UCSD-AML1 (cell line): ENCODE results near the gene DDB1.

Source experiments
- DNase-seq: peaks from one replicate; lab custom pipeline; 2025; ENCODE audit not compliant: unreplicated experiment; lab: John Stamatoyannopoulos, UW

Gene DDB1

DNA sequence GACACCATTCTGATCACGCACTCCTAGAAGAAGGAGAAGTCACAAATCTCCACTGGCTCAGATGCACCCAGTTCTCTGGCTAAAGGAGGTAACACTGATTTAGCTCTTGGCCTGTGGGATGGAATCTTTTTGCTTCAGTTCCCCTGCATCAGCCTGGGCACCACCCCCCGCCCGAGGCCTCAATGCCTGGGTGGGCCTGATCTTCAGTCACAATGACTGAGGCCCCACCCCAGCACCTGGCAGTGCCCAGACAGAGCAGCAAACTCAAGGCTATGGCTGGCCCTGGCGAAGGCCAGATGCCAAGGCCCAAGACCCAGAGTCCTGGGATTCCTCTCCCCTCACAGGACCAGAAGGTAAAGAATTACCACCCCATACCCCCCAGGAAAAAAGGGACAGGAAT lies 23.8 kb upstream of the DDB1 start:
- no peak for DNase-seq

DNA sequence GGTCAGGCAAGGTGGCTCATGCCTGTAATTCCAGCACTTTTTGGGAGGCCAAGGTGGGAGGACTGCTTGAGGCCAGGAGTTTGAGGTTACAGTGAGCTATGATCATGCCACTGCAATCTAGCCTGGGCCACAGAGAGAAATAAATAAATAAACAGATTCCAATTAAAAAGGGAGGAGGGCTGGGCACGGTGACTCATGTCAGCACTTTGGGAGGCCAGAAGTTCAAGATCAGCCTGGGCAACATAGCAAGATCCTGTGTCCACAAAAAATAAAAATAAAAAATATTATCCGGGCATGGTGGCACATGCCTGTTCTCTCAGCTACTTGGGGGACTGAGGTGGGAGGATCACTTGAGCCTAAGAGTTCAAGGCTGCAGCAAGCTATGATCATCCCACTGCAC lies 21.3 kb upstream of the DDB1 start:
- no peak for DNase-seq

DNA sequence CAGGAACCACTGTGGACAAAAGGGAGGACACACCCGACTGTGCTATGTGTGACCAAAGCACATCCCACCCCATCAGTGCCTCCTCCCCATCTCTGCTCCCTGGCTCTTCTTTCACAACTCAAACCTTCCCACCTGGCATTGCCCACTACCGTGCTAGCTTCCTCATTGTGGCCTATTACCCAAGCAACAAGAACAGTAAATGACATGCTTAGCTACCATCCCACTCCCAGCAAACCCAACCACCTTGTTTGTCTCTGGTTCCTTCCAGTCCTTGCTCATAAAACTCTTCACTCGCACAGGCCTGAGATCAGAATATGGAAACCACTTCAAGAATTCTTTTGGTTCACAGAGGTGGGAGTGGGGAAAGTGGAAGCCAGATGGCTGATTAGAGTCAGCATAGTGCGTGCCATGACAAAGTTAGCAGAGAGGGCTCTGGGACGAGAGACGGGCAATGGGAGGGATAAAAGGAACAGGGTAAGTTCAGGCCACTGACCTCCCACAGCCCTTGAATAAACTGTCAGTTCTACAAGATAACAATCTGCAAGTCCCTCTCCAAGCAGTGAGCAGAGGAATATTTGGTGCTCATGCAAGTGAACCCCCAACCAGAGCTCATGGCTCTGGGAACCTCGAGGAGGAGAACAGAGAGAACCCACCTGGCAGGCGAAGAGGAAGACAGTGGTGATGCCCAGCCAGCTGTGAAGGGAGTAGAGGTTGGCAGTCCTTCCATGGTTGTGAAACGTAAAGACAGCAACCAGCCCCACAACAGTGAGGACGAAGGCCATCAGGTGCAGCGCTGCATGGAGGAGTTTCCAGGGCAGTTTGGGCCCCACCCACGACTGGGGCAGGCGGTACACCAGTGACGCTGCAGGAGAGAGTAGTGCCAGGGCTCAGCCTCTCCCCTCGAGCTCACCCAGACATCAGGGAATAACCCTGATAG lies 20.5 kb upstream of the DDB1 start:
- DNase-seq, result no peak

GRCh38 chr11:61352038-61352437 lies 19.1 kb upstream of the DDB1 start:
- no peak for DNase-seq

DNA sequence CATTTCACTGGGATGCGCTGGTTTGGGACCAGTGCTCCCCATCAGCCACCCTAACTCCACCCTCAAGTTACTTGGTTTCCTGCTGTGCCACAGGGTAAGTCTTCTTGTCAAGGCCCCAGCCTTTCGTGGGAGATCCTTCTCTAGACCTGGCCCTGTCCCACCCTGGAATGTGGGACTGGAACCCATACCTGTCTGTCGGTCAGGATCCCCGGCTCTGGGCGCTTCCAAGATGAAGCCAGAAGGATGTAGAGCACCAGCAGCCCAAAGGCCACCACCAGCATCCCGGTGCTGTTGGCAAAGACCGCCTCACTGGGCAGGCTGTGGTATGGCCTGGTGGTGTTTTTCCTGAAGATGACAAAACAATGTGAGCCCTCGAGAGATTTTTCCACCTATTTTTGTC lies 17.9 kb upstream of the DDB1 start:
- no peak for DNase-seq

DNA sequence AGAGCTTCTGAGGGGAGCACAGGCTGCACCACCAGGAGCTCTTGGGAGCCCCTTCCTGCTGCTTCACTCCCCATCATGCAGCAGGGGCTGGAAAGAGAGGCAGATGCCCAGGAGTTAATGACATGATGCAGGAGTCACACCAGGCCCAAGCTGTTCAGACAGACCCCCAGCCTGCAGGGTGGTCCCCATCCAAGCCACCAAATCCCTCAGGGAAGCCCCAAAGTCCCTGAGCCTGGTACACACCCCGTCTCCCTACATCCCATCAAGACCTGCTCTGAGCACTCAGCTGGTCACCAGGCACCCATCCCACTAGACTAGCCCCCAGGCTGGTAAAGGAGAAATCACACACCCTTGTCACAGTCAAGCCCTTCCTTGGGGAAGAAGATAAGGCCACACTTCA lies 17.4 kb upstream of the DDB1 start:
- no peak for DNase-seq

GRCh38 chr11:61349916-61350315 lies 17.0 kb upstream of the DDB1 start:
- DNase-seq, result no peak

DNA sequence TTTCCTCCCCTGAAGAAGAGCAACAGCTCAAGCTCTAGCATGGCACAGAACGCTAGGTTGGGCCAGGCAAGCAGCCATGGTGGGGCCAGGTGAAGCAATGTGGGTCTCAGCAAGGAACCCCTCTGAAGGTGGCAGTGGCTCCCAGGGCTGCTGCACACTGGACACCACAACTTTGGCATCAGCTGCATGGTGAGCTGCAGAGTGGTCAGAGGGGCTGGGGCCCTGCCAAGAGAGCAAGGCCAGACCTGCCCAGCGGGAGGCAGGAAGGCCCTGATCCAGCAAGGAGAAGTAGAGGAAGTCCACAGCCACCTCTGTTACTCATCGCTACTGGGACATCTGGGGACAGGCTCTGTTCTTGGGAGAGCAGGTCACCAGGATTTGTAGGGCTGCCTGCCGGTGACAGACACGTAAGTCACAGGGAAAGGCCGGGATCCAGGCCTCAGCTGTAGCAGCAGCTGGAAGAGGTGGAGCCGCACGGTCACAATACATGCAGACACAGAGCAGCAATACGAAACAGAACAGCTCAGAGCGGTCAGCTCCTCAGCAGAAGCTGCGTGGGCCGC lies 16.4 kb upstream of the DDB1 start:
- DNase-seq, result no peak

- DNase-seq, result peak; percentile 43
Measured at GRCh38 chr11:61347916-61348461, 15.1 kb upstream of the DDB1 start.

- DNase-seq, result peak; percentile 54
Measured at GRCh38 chr11:61345954-61346843, 13.3 kb upstream of the DDB1 start.

- DNase-seq, result no peak
Measured at GRCh38 chr11:61345170-61345610, 12.3 kb upstream of the DDB1 start.

DNA sequence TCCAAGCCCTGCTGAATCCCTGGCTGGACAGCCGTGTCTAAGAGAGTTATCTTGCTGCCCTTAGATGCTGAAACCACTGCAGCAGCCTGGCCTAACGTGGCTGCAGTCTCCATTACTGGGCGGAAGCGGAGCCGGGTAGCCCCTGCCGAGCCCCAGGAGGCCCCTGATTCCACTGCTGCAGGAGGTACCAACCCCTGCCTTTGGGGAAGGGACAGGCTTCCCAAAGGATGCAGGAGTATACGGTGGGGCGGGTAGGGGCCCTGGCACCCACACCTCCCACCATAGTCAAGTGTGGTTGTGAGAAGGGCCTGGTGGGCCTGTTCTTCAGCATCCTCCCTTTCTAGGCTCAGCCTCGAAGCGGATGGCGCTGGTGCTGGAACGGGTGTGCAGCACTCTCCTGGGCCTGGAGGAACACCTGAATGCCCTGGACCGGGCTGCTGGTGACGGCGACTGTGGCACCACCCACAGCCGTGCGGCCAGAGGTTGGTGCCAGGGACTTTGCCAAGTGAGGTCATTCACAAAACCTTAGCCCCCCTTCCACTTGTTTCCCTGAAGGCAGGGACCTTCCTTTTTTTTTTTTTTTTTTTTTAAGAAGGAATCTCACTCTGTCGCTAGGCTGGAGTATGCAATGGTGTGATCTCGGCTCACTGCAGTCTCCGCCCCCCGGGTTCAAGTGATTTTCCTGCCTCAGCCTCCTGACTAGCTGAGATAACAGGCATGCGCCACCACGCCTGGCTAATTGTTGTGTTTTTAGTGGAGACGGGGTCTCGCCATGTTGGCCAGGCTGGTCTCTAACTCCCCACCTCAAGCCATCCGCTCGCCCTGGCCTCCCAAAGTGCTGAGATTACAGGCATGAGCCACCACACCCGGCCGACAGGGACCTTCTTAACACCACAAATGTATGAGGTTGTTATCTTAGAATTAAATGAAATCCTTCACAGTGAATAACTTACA lies 11.2 kb upstream of the DDB1 start:
- no peak for DNase-seq

DNA sequence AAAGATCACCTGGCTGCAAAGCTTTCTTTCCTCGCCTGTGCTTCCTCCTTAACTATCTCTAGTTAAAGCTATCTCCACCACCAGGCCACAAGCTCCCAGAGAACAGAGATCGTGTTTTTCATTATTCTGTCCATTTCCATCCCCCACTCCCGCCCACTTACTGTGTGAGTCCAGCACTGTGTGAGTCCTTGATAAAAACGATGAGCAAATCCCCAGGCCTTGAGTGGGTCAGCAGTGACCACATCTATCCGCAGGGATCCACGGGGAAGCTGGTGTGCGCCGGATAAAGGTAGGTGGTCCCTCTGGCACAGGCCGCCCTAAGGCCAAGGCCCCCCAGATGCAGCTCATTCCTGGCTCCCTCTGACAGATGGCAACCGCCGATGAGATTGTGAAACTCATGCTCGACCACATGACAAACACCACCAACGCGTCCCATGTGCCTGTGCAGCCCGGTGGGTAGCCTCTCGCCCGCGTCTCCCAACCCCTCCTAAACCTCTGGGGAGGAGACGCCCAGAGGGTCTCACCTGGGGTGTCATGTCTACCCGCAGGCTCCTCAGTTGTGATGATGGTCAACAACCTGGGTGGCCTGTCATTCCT lies 9.4 kb upstream of the DDB1 start:
- no peak for DNase-seq

GRCh38 chr11:61341706-61342105 lies 8.8 kb upstream of the DDB1 start:
- no peak for DNase-seq

GRCh38 chr11:61340979-61341378 lies 8.1 kb upstream of the DDB1 start:
- no peak for DNase-seq

DNA sequence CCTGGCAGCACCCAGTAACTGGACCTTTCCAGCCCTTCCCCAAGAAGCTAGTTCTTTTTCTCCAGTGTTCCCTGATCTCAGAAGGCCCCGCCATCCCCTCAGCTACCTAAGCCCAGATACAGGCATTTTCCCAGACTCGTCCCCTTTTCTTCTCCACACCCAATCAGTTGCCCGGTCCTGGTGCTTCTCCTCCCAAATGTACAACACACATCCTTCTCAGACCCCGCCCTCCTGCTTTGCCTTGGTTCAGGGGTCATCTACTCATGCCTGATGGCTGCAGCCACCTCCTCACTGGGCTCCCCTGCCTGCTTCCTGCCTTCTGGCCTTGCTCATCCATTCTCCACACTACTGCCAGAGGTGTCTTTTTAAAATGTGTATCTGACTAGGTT lies 6.6 kb upstream of the DDB1 start:
- no peak for DNase-seq

DNA sequence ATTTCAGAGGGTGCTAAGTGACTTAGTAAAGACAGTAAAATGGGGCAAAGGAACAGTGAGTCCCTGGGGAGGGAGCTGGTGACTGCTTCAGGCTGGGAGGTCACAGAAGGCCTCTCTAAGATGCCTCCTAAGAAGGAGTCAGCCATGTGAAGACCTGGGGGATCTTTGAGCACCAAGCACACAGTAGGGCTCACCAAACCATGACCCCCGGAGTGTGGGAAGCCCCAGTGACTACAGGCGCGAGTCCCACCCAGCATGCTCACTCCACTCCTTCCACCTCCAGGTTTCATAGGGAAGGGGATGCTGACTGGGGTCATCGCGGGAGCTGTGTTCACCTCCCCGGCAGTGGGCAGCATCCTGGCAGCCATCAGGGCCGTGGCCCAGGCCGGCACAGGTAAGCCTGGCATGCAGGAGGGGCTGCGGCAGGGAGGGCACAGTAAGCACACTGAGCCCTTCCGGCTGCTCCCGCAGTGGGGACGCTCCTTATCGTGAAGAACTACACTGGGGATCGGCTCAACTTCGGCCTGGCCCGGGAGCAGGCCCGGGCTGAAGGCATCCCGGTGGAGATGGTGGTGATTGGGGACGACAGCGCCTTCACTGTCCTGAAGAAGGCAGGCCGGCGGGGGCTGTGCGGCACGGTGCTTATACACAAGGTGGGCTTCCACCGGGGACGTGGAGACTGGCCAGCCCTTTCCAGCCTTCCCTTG lies 6.0 kb upstream of the DDB1 start:
- DNase-seq, result no peak

DNA sequence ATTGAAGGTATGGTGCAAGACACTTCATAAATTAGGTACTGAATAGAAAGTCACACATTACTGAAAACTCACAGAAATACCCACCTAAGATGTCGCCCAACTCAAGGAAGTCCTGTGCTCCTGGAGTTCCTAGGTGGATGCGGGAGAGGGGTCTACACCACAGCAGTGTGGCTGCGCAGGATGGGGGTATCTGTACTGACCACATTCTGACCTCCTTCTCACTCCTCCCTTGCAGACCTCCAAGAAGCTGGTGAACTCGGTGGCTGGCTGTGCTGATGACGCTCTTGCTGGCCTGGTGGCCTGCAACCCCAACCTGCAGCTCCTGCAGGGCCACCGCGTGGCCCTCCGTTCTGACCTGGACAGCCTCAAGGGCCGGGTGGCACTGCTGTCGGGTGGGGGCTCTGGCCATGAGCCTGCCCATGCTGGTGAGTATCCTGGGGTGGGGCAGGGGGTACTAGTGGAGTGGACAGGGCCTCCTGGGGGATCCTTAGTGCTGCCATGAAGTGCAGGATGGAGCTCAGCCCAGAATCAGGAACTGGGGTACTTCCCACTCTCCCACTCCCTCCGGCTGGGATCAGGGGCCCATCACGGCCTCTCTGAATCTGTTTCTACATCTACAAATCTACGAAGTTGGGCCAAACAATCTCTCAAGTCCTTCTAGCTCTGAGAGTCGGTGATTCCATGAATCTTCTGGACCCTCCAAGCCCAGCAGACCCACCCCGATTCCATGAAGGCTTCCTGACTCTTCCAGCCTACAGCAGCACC lies 5.0 kb upstream of the DDB1 start:
- DNase-seq, result no peak
